IPS-NIHi11 (cell line): ENCODE results near the gene USP1.

Source experiments
- DNase-seq: peaks from one replicate; pipeline ENCODE4 v3.0.0; 2012; ENCODE audit warnings: mixed read lengths, low spot score

The USP1 gene

GRCh38 chr1:62487956-62488355, 51.1 kb downstream of the USP1 start:
- DNase-seq, result peak; percentile 5

GRCh38 chr1:62492521-62492920, 55.7 kb downstream of the USP1 start:
- DNase-seq, result no peak

GRCh38 chr1:62493656-62494055, 56.8 kb downstream of the USP1 start:
- no peak for DNase-seq

GRCh38 chr1:62494137-62494536, 57.3 kb downstream of the USP1 start:
- DNase-seq, result no peak

- DNase-seq, result no peak
These were observed 63.4 kb downstream of the USP1 start for GRCh38 chr1:62500210-62500609.
